Measurements from ENCODE around the gene SCN9A. TPM values are rescaled to one million over a fixed set of nuclear protein-coding genes. Genes with fewer than 3 reads are reported as not detected.

SCN9A gene
- total and polyA plus RNA-seq, 12 donors, result 0.30 to 7.9 (median 1.7) TPM

- Histone ChIP-seq H3K36me3 (replicated peaks in 1 of 2) (no peaks in the 10 kb centered on the region), H3K27ac (no peak overlapping the region), H3K4me1 (replicated peaks in 1 of 2) (no peaks in the 10 kb centered on the region), H3K27me3 (no peaks in the 10 kb centered on the region), H3K4me3 (no peak overlapping the region), H3K9me3 (replicated peaks in 1 of 3) (no peaks in the 10 kb centered on the region)
- 81 to 90% (median 83%) methylated on average over 1 of the region's 1 CpG for WGBS, 4 donors
- intact Hi-C loops (cut with DNase I), result no loop called here
- TF ChIP-seq POLR2A (IDR thresholded peaks at IDR 0.05), result no peak
- TF ChIP-seq CTCF (IDR thresholded peaks at IDR 0.05), result no peak
- no peak for DNase-seq
Observed at GRCh38 chr2:166256896-166257295, 118.8 kb downstream of the SCN9A start.

GRCh38 chr2:166249318-166249717, 126.4 kb downstream of the SCN9A start:
- DNase-seq, result no peak
- no peak overlapping the region for H3K4me3 ChIP-seq
- intact Hi-C loops (cut with DNase I), result no loop called here
- no peak overlapping the region for H3K27ac ChIP-seq
- TF ChIP-seq CTCF (IDR thresholded peaks at IDR 0.05) (no peak), POLR2A (IDR thresholded peaks at IDR 0.05) (no peak)
- H3K4me1 ChIP-seq (replicated peaks in 1 of 2), result no peaks in the 10 kb centered on the region
- no peaks in the 10 kb centered on the region for H3K36me3 ChIP-seq (replicated peaks in 1 of 2)
- no peaks in the 10 kb centered on the region for H3K27me3 ChIP-seq
- H3K9me3 ChIP-seq (replicated peaks in 1 of 3), result peaks cover 0 to 7% (median 0%) of the 10 kb centered on the region in 3 donors
- 45 to 74% (median 66%) methylated on average over 1 of the region's 1 CpG for WGBS, 4 donors

- intact Hi-C loops (cut with DNase I), result no loop called here
- H3K9me3 ChIP-seq (replicated peaks in 1 of 3), result peaks cover 0 to 7% (median 0%) of the 10 kb centered on the region in 3 donors
- H3K4me1 ChIP-seq (replicated peaks in 1 of 2), result no peaks in the 10 kb centered on the region
- H3K4me3 ChIP-seq, result no peak overlapping the region
- H3K27ac ChIP-seq, result no peak overlapping the region
- no peaks in the 10 kb centered on the region for H3K36me3 ChIP-seq (replicated peaks in 1 of 2)
- 81 to 90% (median 86%) methylated on average over 1 of the region's 1 CpG for WGBS, 4 donors
- TF ChIP-seq POLR2A (IDR thresholded peaks at IDR 0.05) (no peak), CTCF (IDR thresholded peaks at IDR 0.05) (no peak)
- H3K27me3 ChIP-seq, result no peaks in the 10 kb centered on the region
- DNase-seq, result no peak
Observed at GRCh38 chr2:166246901-166247300, 128.8 kb downstream of the SCN9A start.

- Histone ChIP-seq H3K36me3 (replicated peaks in 1 of 2) (no peaks in the 10 kb centered on the region), H3K4me1 (replicated peaks in 1 of 2) (no peaks in the 10 kb centered on the region), H3K9me3 (replicated peaks in 1 of 3) (peaks cover 0 to 7% (median 0%) of the 10 kb centered on the region in 3 donors), H3K4me3 (no peak overlapping the region), H3K27ac (no peak overlapping the region), H3K27me3 (no peaks in the 10 kb centered on the region)
- no peak for DNase-seq
- no peak for TF ChIP-seq POLR2A (IDR thresholded peaks at IDR 0.05)
- TF ChIP-seq CTCF (IDR thresholded peaks at IDR 0.05), result no peak
- intact Hi-C loops (cut with DNase I), result no loop called here
Observed at GRCh38 chr2:166242309-166242708, 133.4 kb downstream of the SCN9A start.

Data from adrenal gland (tissue), 12 donors.